ENCODE results near the gene S100A7.
"Not testable (repeated sequence)": the region's sequence is repeated elsewhere in the genome, so short reads cannot be mapped to it uniquely, and the experiment has no call there.

Gene S100A7

DNA sequence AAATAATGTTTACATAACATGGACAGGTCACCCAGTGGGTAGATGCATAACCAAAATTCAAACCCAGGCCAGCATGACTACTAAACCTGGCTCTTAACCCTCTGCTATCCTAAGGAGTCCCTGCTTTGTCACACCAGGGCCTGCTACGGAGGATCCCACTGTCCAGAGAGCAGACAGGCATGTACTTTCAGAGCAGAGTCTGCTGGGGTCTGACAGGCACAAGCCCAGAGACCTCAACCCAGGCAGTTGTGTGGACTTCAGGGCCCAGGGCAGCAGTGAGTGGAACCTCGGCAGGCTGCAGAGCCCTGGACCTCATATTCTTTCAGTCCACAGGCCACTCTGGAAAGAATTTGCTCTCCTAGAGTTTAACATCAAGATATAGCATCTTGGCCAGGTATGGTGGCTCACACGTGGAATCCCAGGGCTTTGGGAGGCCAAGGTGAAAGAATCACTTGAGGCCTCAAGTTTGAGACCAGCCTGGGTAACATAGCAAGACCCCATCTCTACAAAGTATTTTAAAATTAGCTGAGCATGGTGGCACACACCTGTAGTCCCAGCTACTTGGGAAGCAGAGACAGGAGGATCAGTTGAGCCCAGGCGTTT is 16.1 kb upstream of the S100A7 start:
- no peak for DNase-seq (ENCODE audit: low spot score)

GRCh38 chr1:153475282-153475681 is 14.8 kb upstream of the S100A7 start:
- no peak for DNase-seq (ENCODE audit: low spot score)

DNA sequence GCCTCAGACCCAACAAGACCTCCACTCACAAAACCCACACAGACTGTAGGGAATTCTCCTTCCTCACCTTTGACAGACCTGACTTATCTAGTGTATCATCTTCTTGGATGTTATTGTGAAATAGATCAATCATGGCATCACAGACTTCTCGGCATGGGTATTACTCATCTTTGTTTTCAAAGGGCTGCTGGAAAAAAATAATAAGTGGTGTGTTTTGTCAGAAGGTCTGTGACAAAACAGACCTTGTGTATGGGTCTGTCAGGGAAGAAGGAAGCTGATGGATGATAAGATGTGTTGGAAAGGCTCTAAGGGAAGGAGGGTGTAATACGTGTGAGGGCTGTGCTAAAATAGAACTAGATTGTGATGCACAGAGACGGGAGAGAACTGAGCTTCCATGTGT is 13.9 kb upstream of the S100A7 start:
- no peak for DNase-seq (ENCODE audit: low spot score)

GRCh38 chr1:153470707-153471106 is 10.3 kb upstream of the S100A7 start:
- no peak for DNase-seq (ENCODE audit: low spot score)

GRCh38 chr1:153466908-153467307 is 6.5 kb upstream of the S100A7 start:
- DNase-seq (ENCODE audit: low spot score), result no peak

DNA sequence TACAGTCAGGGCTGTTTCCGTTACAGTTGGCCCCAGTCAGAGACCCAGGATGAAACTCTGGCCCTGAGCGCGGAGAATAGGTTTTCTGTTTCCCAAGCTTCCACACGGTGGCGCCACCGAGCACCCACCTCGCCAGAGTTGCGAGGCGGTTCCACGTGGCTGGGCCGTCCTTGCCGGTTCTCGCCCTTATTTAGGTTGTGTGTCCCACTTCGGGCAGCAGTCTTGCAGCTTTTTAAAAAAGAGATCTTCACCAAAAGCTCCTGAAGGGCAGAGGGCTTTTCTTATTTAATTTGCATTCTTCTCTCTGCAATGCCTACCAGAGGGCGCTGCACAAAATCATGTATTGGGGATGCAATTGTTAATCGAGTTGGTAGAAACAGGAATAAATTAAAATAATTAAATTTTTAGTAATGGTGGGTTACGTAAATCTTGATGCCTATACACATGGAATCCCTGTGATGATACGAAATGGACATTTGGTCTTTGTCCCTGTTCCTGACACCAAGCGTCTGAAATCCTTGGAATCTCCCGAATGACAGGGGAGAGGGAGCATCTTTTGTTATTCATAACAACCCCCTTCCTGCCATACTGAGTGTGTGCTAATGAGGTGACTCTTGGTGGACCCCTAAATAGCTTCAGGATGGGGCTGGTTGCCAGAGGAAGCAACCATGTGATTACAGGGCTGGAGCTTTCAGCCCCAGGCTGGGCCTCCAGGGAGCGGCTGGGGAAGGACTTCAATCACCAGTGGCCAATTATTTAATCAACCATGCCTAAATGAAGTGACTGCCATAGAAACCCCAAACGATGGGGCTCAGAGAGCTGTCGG is 5.6 kb upstream of the S100A7 start:
- DNase-seq (ENCODE audit: low spot score), result peak; percentile 53

DNA sequence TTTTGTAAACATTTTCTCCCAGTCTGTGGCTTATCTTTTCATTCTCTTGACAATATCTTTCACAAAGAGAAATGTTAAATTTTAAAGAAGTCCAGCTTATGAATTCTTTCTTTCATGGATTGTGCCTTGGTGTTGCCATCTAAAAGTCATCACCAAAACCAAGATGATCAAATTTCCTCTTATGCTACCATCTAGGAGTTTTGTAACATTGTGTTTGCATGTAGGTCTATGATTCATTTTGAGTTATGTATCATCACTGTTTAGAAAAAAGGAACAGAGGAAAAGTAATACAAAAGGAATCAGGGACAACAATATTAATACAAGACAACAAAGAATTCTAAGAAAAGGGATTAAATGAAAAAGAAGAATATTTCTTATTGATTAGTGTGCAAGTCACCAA is 2.3 kb upstream of the S100A7 start:
- DNase-seq (ENCODE audit: low spot score), result not testable (repeated sequence)

DNA sequence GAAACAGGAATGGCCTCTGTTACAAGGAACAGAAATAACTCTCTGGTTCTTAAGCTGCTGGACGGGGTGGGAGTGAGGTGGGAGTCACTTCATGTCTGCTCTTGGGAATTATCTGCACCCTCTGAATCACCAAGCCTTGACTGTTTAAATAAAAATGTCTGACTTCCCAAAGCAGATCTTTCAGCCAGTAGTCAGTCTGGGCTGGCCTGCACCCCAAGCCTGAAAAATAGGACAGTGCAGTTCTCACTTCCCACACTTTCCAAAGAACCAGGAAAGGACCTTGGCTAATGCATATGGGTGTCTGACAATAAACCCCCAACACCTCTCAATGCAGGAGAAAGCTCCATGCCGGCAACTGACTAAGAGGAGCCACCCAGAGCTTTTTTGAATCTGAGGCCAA is 796 bp downstream of the S100A7 start:
- no peak for DNase-seq (ENCODE audit: low spot score)

DNA sequence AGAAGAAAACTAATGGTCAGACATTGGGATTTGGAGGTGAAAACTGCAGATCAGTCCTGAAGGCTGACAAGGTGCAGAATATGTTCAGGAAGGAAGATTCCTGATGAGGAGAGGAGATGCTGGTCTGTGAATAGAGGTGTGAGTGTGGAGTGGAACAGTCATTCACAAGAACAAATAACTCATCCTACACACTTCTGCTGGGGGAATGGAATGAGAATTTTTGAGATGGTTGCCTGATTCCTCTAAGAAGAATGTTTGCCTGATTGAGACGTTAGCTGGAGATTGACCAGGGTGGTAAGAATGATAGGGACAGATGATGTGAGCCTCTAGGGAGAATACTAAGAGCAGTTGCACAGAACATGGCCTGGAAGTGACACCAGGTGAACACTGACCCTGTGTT is 4.1 kb downstream of the S100A7 start:
- no peak for DNase-seq (ENCODE audit: low spot score)

- not testable (repeated sequence) for DNase-seq (ENCODE audit: low spot score)
Measured at GRCh38 chr1:153448851-153449250, 11.6 kb downstream of the S100A7 start.

GRCh38 chr1:153447498-153448170 is 12.8 kb downstream of the S100A7 start:
- DNase-seq (ENCODE audit: low spot score), result no peak

GRCh38 chr1:153444078-153444477 is 16.4 kb downstream of the S100A7 start:
- no peak for DNase-seq (ENCODE audit: low spot score)

- DNase-seq (ENCODE audit: low spot score), result no peak
Measured at GRCh38 chr1:153443486-153443885, 17.0 kb downstream of the S100A7 start.

- no peak for DNase-seq (ENCODE audit: low spot score)
Measured at GRCh38 chr1:153441238-153441755, 19.2 kb downstream of the S100A7 start.

DNA sequence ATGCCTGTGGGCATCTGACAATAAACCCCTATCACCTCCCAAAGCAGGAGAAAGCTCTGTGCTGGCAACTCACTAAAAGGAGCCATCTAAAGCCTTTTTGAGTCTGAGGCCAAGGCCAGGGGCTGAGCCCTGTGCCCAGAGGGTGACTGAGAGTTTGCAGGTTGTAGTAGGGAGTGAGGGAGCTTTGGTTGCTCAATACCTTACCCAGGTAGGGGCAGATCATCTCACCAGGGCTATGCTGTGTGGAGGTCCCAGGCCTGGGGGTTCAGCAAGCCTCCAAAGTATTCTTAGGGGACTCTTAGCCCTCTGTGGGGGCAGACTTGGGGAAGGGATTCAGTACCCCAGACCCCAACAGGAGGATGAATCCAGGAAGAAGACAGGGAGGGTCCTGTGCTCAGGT is 21.2 kb downstream of the S100A7 start:
- no peak for DNase-seq (ENCODE audit: low spot score)

- DNase-seq (ENCODE audit: low spot score), result no peak
Measured at GRCh38 chr1:153438599-153438998, 21.9 kb downstream of the S100A7 start.

- no peak for DNase-seq (ENCODE audit: low spot score)
Measured at GRCh38 chr1:153437236-153437635, 23.2 kb downstream of the S100A7 start.

GRCh38 chr1:153434746-153435455 is 25.6 kb downstream of the S100A7 start:
- DNase-seq (ENCODE audit: low spot score), result no peak

- no peak for DNase-seq (ENCODE audit: low spot score)
Measured at GRCh38 chr1:153432874-153433681, 27.4 kb downstream of the S100A7 start.

DNA sequence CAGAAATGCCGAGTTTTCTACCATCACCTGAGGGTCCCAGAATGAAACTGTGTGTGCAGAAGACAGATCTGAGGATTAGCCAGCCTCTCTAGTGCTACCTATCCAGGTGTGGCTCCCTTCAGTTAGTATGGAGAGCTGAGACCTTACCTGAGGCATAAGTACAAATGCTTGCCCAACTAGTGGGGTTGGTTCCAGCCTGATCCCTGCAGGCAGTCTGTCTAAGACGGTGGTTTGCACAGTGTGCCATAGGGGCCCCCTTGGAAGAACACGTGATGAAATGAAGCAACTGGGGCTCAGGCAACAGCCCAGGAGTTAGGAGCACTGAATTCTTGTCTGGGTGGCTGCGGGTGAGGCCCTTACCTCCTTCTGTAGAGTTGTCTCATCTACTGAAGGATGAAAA is 28.5 kb downstream of the S100A7 start:
- no peak for DNase-seq (ENCODE audit: low spot score)

GRCh38 chr1:153431427-153431826 is 29.0 kb downstream of the S100A7 start:
- DNase-seq (ENCODE audit: low spot score), result no peak
